GM19395 (cell line): ENCODE results near the gene UBLCP1.
"Not testable (repeated sequence)": the region's sequence is repeated elsewhere in the genome, so short reads cannot be mapped to it uniquely, and the experiment has no call there.

Experiments used
- ATAC-seq: cut with Tn5 transposase; IDR thresholded peaks from one replicate; pipeline ENCODE4 v1.9.1; 2021; ENCODE audit warnings: mild to moderate bottlenecking, moderate library complexity; ENCODE audit not compliant: unreplicated experiment

Gene UBLCP1

GRCh38 chr5:159262859-159263568 is at the start of gene UBLCP1:
Gene UBLCP1 (plus strand): TSS chr5:159263290. CDS start chr5:159268916, 5,626 bp downstream.
- peak; percentile 96 for ATAC-seq

- no peak for ATAC-seq
Measured at GRCh38 chr5:159214486-159215271, 48.4 kb upstream of the UBLCP1 start.

GRCh38 chr5:159215886-159216285 is 47.2 kb upstream of the UBLCP1 start:
- ATAC-seq, result no peak

GRCh38 chr5:159216454-159216853 is 46.6 kb upstream of the UBLCP1 start:
- no peak for ATAC-seq

GRCh38 chr5:159217236-159217635 is 45.9 kb upstream of the UBLCP1 start:
- no peak for ATAC-seq

- no peak for ATAC-seq
Measured at GRCh38 chr5:159218595-159219023, 44.5 kb upstream of the UBLCP1 start.

- ATAC-seq, result no peak
Measured at GRCh38 chr5:159220206-159220605, 42.9 kb upstream of the UBLCP1 start.

GRCh38 chr5:159223469-159223868 is 39.6 kb upstream of the UBLCP1 start:
- no peak for ATAC-seq

GRCh38 chr5:159224471-159224870 is 38.6 kb upstream of the UBLCP1 start:
- ATAC-seq, result no peak

- ATAC-seq, result no peak
Measured at GRCh38 chr5:159226451-159226850, 36.6 kb upstream of the UBLCP1 start.

GRCh38 chr5:159227452-159227851 is 35.6 kb upstream of the UBLCP1 start:
- no peak for ATAC-seq

GRCh38 chr5:159228097-159228496 is 35.0 kb upstream of the UBLCP1 start:
- not testable (repeated sequence) for ATAC-seq

GRCh38 chr5:159230657-159231056 is 32.4 kb upstream of the UBLCP1 start:
- no peak for ATAC-seq

- no peak for ATAC-seq
Measured at GRCh38 chr5:159231167-159231566, 31.9 kb upstream of the UBLCP1 start.

- not testable (repeated sequence) for ATAC-seq
Measured at GRCh38 chr5:159235871-159236520, 27.1 kb upstream of the UBLCP1 start.

- ATAC-seq, result no peak
Measured at GRCh38 chr5:159240301-159240870, 22.7 kb upstream of the UBLCP1 start.

GRCh38 chr5:159241946-159242552 is 21.0 kb upstream of the UBLCP1 start:
- no peak for ATAC-seq

GRCh38 chr5:159242656-159243055 is 20.4 kb upstream of the UBLCP1 start:
- no peak for ATAC-seq

GRCh38 chr5:159243385-159243784 is 19.7 kb upstream of the UBLCP1 start:
- no peak for ATAC-seq

- no peak for ATAC-seq
Measured at GRCh38 chr5:159244163-159244562, 18.9 kb upstream of the UBLCP1 start.

- ATAC-seq, result no peak
Measured at GRCh38 chr5:159244890-159245289, 18.2 kb upstream of the UBLCP1 start.
